NCI-H1092 (cell line): Measurements from ENCODE around the gene GIMAP8.
A peak's percentile ranks its signal among the peaks of the same experiment; 100 is the strongest.
"Not testable (repeated sequence)": the region's sequence is repeated elsewhere in the genome, so short reads cannot be mapped to it uniquely, and the experiment has no call there.

Experiments
- DNase-seq: peaks from one replicate; lab custom pipeline; 2025; lab: John Stamatoyannopoulos, UW

The GIMAP8 gene

GRCh38 chr7:150464962-150465361 is 14.5 kb downstream of the GIMAP8 start:
- DNase-seq = no peak

- DNase-seq = no peak
Measured at GRCh38 chr7:150465414-150465813, 15.0 kb downstream of the GIMAP8 start.

- DNase-seq = no peak
Measured at GRCh38 chr7:150466477-150466876, 16.0 kb downstream of the GIMAP8 start.

- DNase-seq = no peak
Measured at GRCh38 chr7:150468241-150468640, 17.8 kb downstream of the GIMAP8 start.

GRCh38 chr7:150471886-150472285 is 21.5 kb downstream of the GIMAP8 start:
- peak; percentile 59 for DNase-seq

- DNase-seq = no peak
Measured at GRCh38 chr7:150473902-150474301, 23.5 kb downstream of the GIMAP8 start.

- DNase-seq = no peak
Measured at GRCh38 chr7:150476285-150476684, 25.9 kb downstream of the GIMAP8 start.

- DNase-seq = no peak
Measured at GRCh38 chr7:150476819-150477631, 26.6 kb downstream of the GIMAP8 start.

- no peak for DNase-seq
Measured at GRCh38 chr7:150479023-150479716, 28.7 kb downstream of the GIMAP8 start.

GRCh38 chr7:150481186-150481920 is 30.9 kb downstream of the GIMAP8 start:
- DNase-seq = no peak

- DNase-seq = no peak
Measured at GRCh38 chr7:150481922-150482321, 31.5 kb downstream of the GIMAP8 start.

GRCh38 chr7:150483514-150483913 is 33.1 kb downstream of the GIMAP8 start:
- DNase-seq = not testable (repeated sequence)

GRCh38 chr7:150484071-150484470 is 33.6 kb downstream of the GIMAP8 start:
- not testable (repeated sequence) for DNase-seq

- DNase-seq = no peak
Measured at GRCh38 chr7:150487625-150488024, 37.2 kb downstream of the GIMAP8 start.

GRCh38 chr7:150489782-150490181 is 39.4 kb downstream of the GIMAP8 start:
- DNase-seq = no peak

GRCh38 chr7:150493442-150493841 is 43.0 kb downstream of the GIMAP8 start:
- not testable (repeated sequence) for DNase-seq

- DNase-seq = no peak
Measured at GRCh38 chr7:150502519-150502918, 52.1 kb downstream of the GIMAP8 start.

GRCh38 chr7:150503155-150503554 is 52.7 kb downstream of the GIMAP8 start:
- no peak for DNase-seq

GRCh38 chr7:150503581-150503980 is 53.2 kb downstream of the GIMAP8 start:
- DNase-seq = no peak

GRCh38 chr7:150507947-150508602 is 57.6 kb downstream of the GIMAP8 start:
- no peak for DNase-seq

GRCh38 chr7:150511048-150511447 is 60.6 kb downstream of the GIMAP8 start:
- no peak for DNase-seq

GRCh38 chr7:150513758-150514157 is 63.3 kb downstream of the GIMAP8 start:
- no peak for DNase-seq
